B cell (primary cell): ENCODE results near the gene FAM216A. TPM values are rescaled to one million over a fixed set of nuclear protein-coding genes. Genes with fewer than 3 reads are reported as not detected.

ENCODE experiments used
- ATAC-seq: fragments of 200-7000 bp; cut with Tn5 transposase; one replicate; pipeline ENCODE4 v1.10.0; 2021; ENCODE audit warnings: low read depth, mild to moderate bottlenecking, moderate number of reproducible peaks, moderate library complexity
- CTCF ChIA-PET: fragments of 350-600 bp; sonication (Branson Sonifier 250); formaldehyde crosslinking; loops from one replicate; lab custom pipeline; 2021; ENCODE audit warnings: antibody characterized with exemption, inconsistent platforms; lab: Charles Lee
- POLR2A ChIA-PET: fragments of 350-600 bp; sonication (Branson Sonifier 250); formaldehyde crosslinking; loops from one replicate; lab custom pipeline; 2021; ENCODE audit warnings: antibody characterized with exemption; lab: Charles Lee
- DNase-seq: peaks from one replicate; pipeline ENCODE4 v3.0.0; 2013
- H2AFZ ChIP-seq: 2 replicates; pipeline ENCODE4 v1.6.1; 2012; ENCODE audit warnings: mild to moderate bottlenecking, low read depth, low read length; ENCODE audit not compliant: insufficient read depth, poor library complexity, severe bottlenecking
- H3K27ac ChIP-seq, 2 donors: 1 replicate in 1 of 2; 2 replicates in 1 of 2; pipeline ENCODE4 v1.5.1; 2012 to 2013; ENCODE audit warnings: low read length in 2 of 2, mild to moderate bottlenecking in 2 of 2, moderate library complexity in 1 of 2
- H3K27me3 ChIP-seq, 4 experiments: fragments of 200-600 bp in 1 of 4; sonication (generic) in 1 of 4; replicated peaks in 1 of 4; 1 replicate in 2 of 4; 2 replicates in 2 of 4; pipeline versions ENCODE4 v1.6.1 to v1.7.0; 2013 to 2016; ENCODE audit warnings: low read length in 3 of 4, mild to moderate bottlenecking in 2 of 4, mixed read lengths in 1 of 4, moderate library complexity in 1 of 4; ENCODE audit not compliant: insufficient read depth in 4 of 4, control insufficient read depth in 3 of 4; ENCODE audit errors: control extremely low read depth in 1 of 4
- H3K36me3 ChIP-seq, 2 experiments: replicated peaks in 1 of 2; 1 replicate in 1 of 2; 2 replicates in 1 of 2; pipeline versions ENCODE4 v1.6.1 to v1.7.1; 2013; ENCODE audit warnings: low read length in 1 of 2; ENCODE audit not compliant: insufficient read depth in 2 of 2, control insufficient read depth in 1 of 2; ENCODE audit errors: control extremely low read depth in 1 of 2, extremely low read depth in 1 of 2
- H3K4me1 ChIP-seq, 2 donors: fragments of 200-600 bp in 1 of 2; sonication (generic) in 1 of 2; 1 replicate in 1 of 2; 2 replicates in 1 of 2; pipeline versions ENCODE4 v1.5.1 to v1.6.1; 2013 to 2017; ENCODE audit warnings: low read length in 2 of 2; ENCODE audit not compliant: control insufficient read depth in 2 of 2, insufficient read depth in 2 of 2
- H3K4me2 ChIP-seq: replicated peaks from 2 replicates; pipeline ENCODE3; 2012; ENCODE audit warnings: mild to moderate bottlenecking, low read depth, low read length; ENCODE audit not compliant: poor library complexity, severe bottlenecking
- H3K4me3 ChIP-seq, 5 experiments: fragments of 200-600 bp in 1 of 5; sonication (generic) in 1 of 5; 1 replicate in 3 of 5; 2 replicates in 2 of 5; pipeline versions ENCODE4 v1.5.1 to v1.7.0; 2011 to 2016; ENCODE audit warnings: low read length in 4 of 5, mild to moderate bottlenecking in 4 of 5, low read depth in 2 of 5, control low read depth in 1 of 5, moderate library complexity in 1 of 5; ENCODE audit not compliant: insufficient read depth in 1 of 5; ENCODE audit errors: control extremely low read depth in 1 of 5, extremely low read depth in 1 of 5
- H3K79me2 ChIP-seq: fragments of 200-600 bp; sonication (generic); one replicate; pipeline ENCODE4 v1.6.0; 2016; ENCODE audit warnings: low read length; ENCODE audit not compliant: control insufficient read depth, insufficient read depth
- H3K9ac ChIP-seq: fragments of 200-600 bp; sonication (generic); 2 replicates; pipeline ENCODE4 v1.6.1; 2017; ENCODE audit warnings: mild to moderate bottlenecking, low read length, moderate library complexity
- H3K9me3 ChIP-seq, 3 donors: one replicate each; pipeline versions ENCODE4 v1.6.1 to v1.7.1; 2013; ENCODE audit warnings: low read length in 2 of 3; ENCODE audit not compliant: control insufficient read depth in 2 of 3, insufficient read depth in 1 of 3; ENCODE audit errors: control extremely low read depth in 1 of 3
- H4K20me1 ChIP-seq: 2 replicates; pipeline ENCODE4 v1.6.0; 2012; ENCODE audit warnings: mild to moderate bottlenecking, low read length; ENCODE audit not compliant: insufficient read depth, control insufficient read depth, poor library complexity, severe bottlenecking
- H3K27ac Mint-ChIP-seq: one replicate; pipeline ENCODE4 v1.8.0; 2021; ENCODE audit warnings: mixed read lengths
- H3K27me3 Mint-ChIP-seq: one replicate; pipeline ENCODE4 v1.8.0; 2021; ENCODE audit warnings: mixed read lengths
- H3K4me1 Mint-ChIP-seq: one replicate; pipeline ENCODE4 v1.8.0; 2021; ENCODE audit warnings: mixed read lengths
- H3K4me3 Mint-ChIP-seq: one replicate; pipeline ENCODE4 v1.8.0; 2021; ENCODE audit warnings: mixed read lengths
- H3K9me3 Mint-ChIP-seq: one replicate; pipeline ENCODE4 v1.8.0; 2022; ENCODE audit warnings: mixed read lengths; ENCODE audit not compliant: insufficient read depth
- CTCF ChIP-seq: fragments of 200-600 bp; IDR thresholded peaks from one replicate; pipeline ENCODE4 v1.8.0; 2022; ENCODE audit warnings: antibody characterized with exemption, mild to moderate bottlenecking
- EZH2 ChIP-seq: IDR thresholded peaks from 2 replicates; pipeline ENCODE4 v1.6.1; 2012; ENCODE audit warnings: borderline replicate concordance, low read depth, mild to moderate bottlenecking, moderate library complexity, low read length; ENCODE audit not compliant: insufficient read depth, poor library complexity, severe bottlenecking
- WGBS: methylation state at CpG from one replicate; pipeline ENCODE4 v1.1.5; 2013; ENCODE audit warnings: missing lambda C conversion rate; ENCODE audit not compliant: insufficient coverage; 5-methylcytosine and 5-hydroxymethylcytosine counted together
- intact Hi-C: fragments of 100-400 bp; cut with micrococcal nuclease; formaldehyde crosslinking; loops from one replicate; pipeline ENCODE4 v1.10.0; 2022
- polyA plus RNA-seq: library from polyadenylated mRNA; depleted of rRNA; stranded (reverse); fragments of >200 nt; gene quantifications from 2 replicates; pipeline ENCODE4 v1.2.3, GENCODE V29; 2012
- total RNA-seq, 2 donors: library from RNA; stranded (reverse); fragments of 120-200 nt in 1 of 2; gene quantifications; 1 replicate in 1 of 2; 2 replicates in 1 of 2; pipeline versions ENCODE4 v1.2.3 to v1.2.4, GENCODE V29; 2013 to 2022

Gene FAM216A
- total and polyA plus RNA-seq, 2 donors (not counting 1 experiment from before 2014, with no cell fraction given), result 15.7 to 19.7 TPM

DNA sequence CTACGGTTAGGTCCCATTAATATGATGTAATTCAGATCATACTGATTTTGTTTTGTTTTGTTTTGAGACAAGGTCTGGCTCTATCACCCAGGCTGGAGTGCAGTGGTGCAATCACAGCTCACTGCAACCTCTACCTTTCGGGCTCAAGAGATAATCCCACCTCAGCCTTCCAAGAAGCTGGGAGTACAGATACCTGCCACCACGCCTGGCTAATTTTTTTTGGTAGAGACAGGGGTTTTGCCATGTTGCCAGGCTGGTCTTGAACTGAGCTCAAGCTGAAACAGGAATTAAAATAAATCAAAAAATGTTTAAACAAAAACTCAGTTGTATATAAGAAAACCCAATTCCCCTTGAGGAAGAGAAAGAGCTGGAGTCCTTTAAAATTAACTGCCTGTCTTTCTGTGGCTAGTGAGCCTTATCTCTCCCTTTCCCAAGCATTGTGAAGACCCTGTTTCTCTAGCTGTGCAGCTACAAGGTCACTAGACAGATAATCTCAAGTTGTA is 47.4 kb upstream of the FAM216A start:
- peaks cover 6 to 9% of the 10 kb centered on the region in 2 donors for H3K4me1 ChIP-seq
- H4K20me1 ChIP-seq, result no peaks in the 10 kb centered on the region
- no peak overlapping the region for H3K4me2 ChIP-seq
- WGBS, result no CpG with 5 or more reads among the region's 3 CpGs
- Mint-ChIP-seq H3K4me3 (no peak overlapping the region), H3K27ac (no peak overlapping the region), H3K4me1 (peaks cover 9% of the 10 kb centered on the region), H3K9me3 (no peaks in the 10 kb centered on the region), H3K27me3 (peaks cover 7% of the 10 kb centered on the region)
- no peak overlapping the region for H3K9ac ChIP-seq
- intact Hi-C loops, result no loop called here
- CTCF ChIA-PET, result interaction anchor here (1.2 to 3.1 kb wide), 2 partner anchors 9 to 10 kb away, joined by 3 to 23 read pairs; no protein-coding TSS in a partner anchor
- no peaks in the 10 kb centered on the region for H3K36me3 ChIP-seq
- H3K27ac ChIP-seq, result no peak overlapping the region
- no peak for TF ChIP-seq CTCF
- TF ChIP-seq EZH2, result no peak
- no peaks in the 10 kb centered on the region for H3K9me3 ChIP-seq
- no peak overlapping the region for H3K4me3 ChIP-seq
- POLR2A ChIA-PET, result no interaction called here
- no peaks in the 10 kb centered on the region for H3K79me2 ChIP-seq
- no peaks in the 10 kb centered on the region for H3K27me3 ChIP-seq
- ATAC-seq (no peak), DNase-seq (no peak)
- H2AFZ ChIP-seq, result no peak overlapping the region

GRCh38 chr12:110421701-110422100 is 46.9 kb upstream of the FAM216A start:
- CTCF ChIA-PET, result interaction anchor here (3.1 kb wide), 1 partner anchor 9 kb away, joined by 23 read pairs; no protein-coding TSS in a partner anchor
- Histone ChIP-seq H3K27me3 (no peaks in the 10 kb centered on the region), H3K9me3 (no peaks in the 10 kb centered on the region), H3K4me3 (no peak overlapping the region), H3K4me1 (peaks cover 6 to 9% of the 10 kb centered on the region in 2 donors), H2AFZ (no peak overlapping the region), H4K20me1 (no peaks in the 10 kb centered on the region), H3K4me2 (no peak overlapping the region), H3K36me3 (no peaks in the 10 kb centered on the region), H3K79me2 (no peaks in the 10 kb centered on the region), H3K9ac (no peak overlapping the region), H3K27ac (no peak overlapping the region)
- 67% methylated on average over 1 of the region's 4 CpGs for WGBS
- DNase-seq, result no peak
- no peak for ATAC-seq
- intact Hi-C loops, result no loop called here
- Mint-ChIP-seq H3K27me3 (peaks cover 7% of the 10 kb centered on the region), H3K4me1 (peaks cover 9% of the 10 kb centered on the region), H3K27ac (no peak overlapping the region), H3K9me3 (no peaks in the 10 kb centered on the region), H3K4me3 (no peak overlapping the region)
- POLR2A ChIA-PET, result no interaction called here
- no peak for TF ChIP-seq EZH2
- TF ChIP-seq CTCF, result no peak
